A549 (cell line): ENCODE measurements around the gene MYOD1. TPM values are rescaled to one million over a fixed set of nuclear protein-coding genes. Genes with fewer than 3 reads are reported as not detected.

Source experiments
- ATAC-seq, 2 experiments: fragments of 200-7000 bp in 1 of 2; fragments of >200 bp in 1 of 2; cut with Nextera tagmentation in 1 of 2; cut with Tn5 transposase in 1 of 2; 3 replicates each; pipeline versions ENCODE4 v1.8.0 to v1.9.1; 2018 to 2020; ENCODE audit warnings: mild to moderate bottlenecking in 1 of 2, moderate library complexity in 1 of 2
- CTCF ChIA-PET: fragments of 300-600 bp; sonication (Branson Sonifier 250); formaldehyde crosslinking; extraction: SDS; loops from one replicate; lab custom pipeline; 2021; ENCODE audit warnings: antibody characterized with exemption, inconsistent platforms; lab: Yijun Ruan, JAX
- POLR2A ChIA-PET: fragments of 350-600 bp; formaldehyde crosslinking; extraction: SDS; loops from one replicate; lab custom pipeline; 2021; ENCODE audit warnings: antibody characterized with exemption, inconsistent platforms; lab: Yijun Ruan, JAX
- DNase-seq, 2 experiments: peaks; one replicate each; pipeline versions ENCODE4 v3.0.0 to v3.0.0-alpha.2; 2011 to 2016; ENCODE audit warnings: low read depth in 1 of 2, low spot score in 1 of 2
- FAIRE-seq: peaks from 2 replicates; lab custom pipeline; 2011; peaks lifted over from hg19 to GRCh38; lab: Jason Lieb, UNC
- H3K27ac ChIP-seq, 2 experiments: fragments of >200 bp; sonication (Bioruptor Twin); formaldehyde crosslinking; 3 replicates each; pipeline ENCODE4 v1.5.1; 2016 to 2017
- H3K4me1 ChIP-seq: fragments of >200 bp; sonication (Bioruptor Twin); formaldehyde crosslinking; 3 replicates; pipeline ENCODE4 v1.6.1; 2016
- H3K4me2 ChIP-seq: fragments of >200 bp; sonication (Bioruptor Twin); formaldehyde crosslinking; 3 replicates; pipeline ENCODE4 v1.6.1; 2016
- H3K4me3 ChIP-seq: fragments of >200 bp; sonication (Bioruptor Twin); formaldehyde crosslinking; 3 replicates; pipeline ENCODE4 v1.5.1; 2016
- H3K9me3 ChIP-seq: fragments of >200 bp; sonication (Bioruptor Twin); formaldehyde crosslinking; 3 replicates; pipeline ENCODE4 v1.6.1; 2016
- CEBPB ChIP-seq, 2 experiments: fragments of >200 bp in 1 of 2; sonication (Bioruptor Twin) in 1 of 2; formaldehyde crosslinking in 1 of 2; IDR thresholded peaks; 2 replicates each; pipeline ENCODE4 v1.6.1; 2012 to 2016
- CTCF ChIP-seq: fragments of >200 bp; sonication (Bioruptor Twin); formaldehyde crosslinking; IDR thresholded peaks from 3 replicates; pipeline ENCODE4 v1.5.1; 2016
- EHF ChIP-seq: fragments of 250-450 bp; sonication (Bioruptor Pico); IDR thresholded peaks from 2 replicates; pipeline ENCODE4 v1.5.0; 2020; ENCODE audit warnings: mild to moderate bottlenecking
- EHMT2 ChIP-seq: fragments of 200-600 bp; sonication (generic); IDR thresholded peaks from 2 replicates; pipeline ENCODE4 v1.6.1; 2016; ENCODE audit warnings: antibody characterized with exemption, low read depth, mild to moderate bottlenecking, moderate library complexity
- FOSL2 ChIP-seq, 2 experiments: fragments of 450-650 bp in 1 of 2; fragments of >200 bp in 1 of 2; sonication (Bioruptor Twin) in 1 of 2; formaldehyde crosslinking; IDR thresholded peaks; 2 replicates each; pipeline versions ENCODE4 v1.5.0 to v1.6.1; 2016 to 2020; ENCODE audit warnings: mild to moderate bottlenecking in 1 of 2, moderate library complexity in 1 of 2
- HDAC2 ChIP-seq: fragments of 200-600 bp; sonication (generic); IDR thresholded peaks from 2 replicates; pipeline ENCODE4 v1.6.1; 2016
- HEYL ChIP-seq: fragments of 250-450 bp; sonication (Bioruptor Pico); IDR thresholded peaks from 2 replicates; pipeline ENCODE4 v1.8.0; 2021; ENCODE audit warnings: mild to moderate bottlenecking, moderate library complexity
- KDM5A ChIP-seq: fragments of 200-600 bp; sonication (generic); IDR thresholded peaks from 2 replicates; pipeline ENCODE4 v1.6.1; 2016; ENCODE audit warnings: antibody characterized with exemption, mild to moderate bottlenecking
- MAZ ChIP-seq: fragments of 150-350 bp; IDR thresholded peaks from 2 replicates; pipeline ENCODE4 v1.6.1; 2014; ENCODE audit warnings: antibody characterized with exemption, low read depth, low read length, borderline replicate concordance
- NFE2L2 ChIP-seq: fragments of 150-350 bp; conservative IDR thresholded peaks from 2 replicates; pipeline ENCODE4 v1.6.1; 2014; ENCODE audit warnings: low read length
- NPAS2 ChIP-seq: fragments of 250-450 bp; sonication (Bioruptor Pico); IDR thresholded peaks from 2 replicates; pipeline ENCODE4 v1.8.0; 2022; ENCODE audit warnings: mild to moderate bottlenecking, moderate library complexity, borderline replicate concordance
- PBX3 ChIP-seq: IDR thresholded peaks from 2 replicates; pipeline ENCODE4 v1.6.1; 2012
- RAD21 ChIP-seq, 2 experiments: fragments of >200 bp in 1 of 2; sonication (Bioruptor Twin) in 1 of 2; formaldehyde crosslinking in 1 of 2; IDR thresholded peaks in 1 of 2; conservative IDR thresholded peaks in 1 of 2; 2 replicates in 1 of 2; 3 replicates in 1 of 2; pipeline ENCODE4 v1.6.1; 2012 to 2018; ENCODE audit warnings: inconsistent platforms in 1 of 2
- RARB ChIP-seq: fragments of 250-450 bp; sonication (Bioruptor Pico); IDR thresholded peaks from 2 replicates; pipeline ENCODE4 v1.8.0; 2021; ENCODE audit warnings: mild to moderate bottlenecking, moderate library complexity
- REST ChIP-seq: fragments of 200-600 bp; sonication (generic); IDR thresholded peaks from 2 replicates; pipeline ENCODE4 v1.6.1; 2016; ENCODE audit warnings: antibody characterized with exemption, mild to moderate bottlenecking, moderate library complexity
- RNF2 ChIP-seq: fragments of 200-600 bp; sonication (generic); IDR thresholded peaks from 2 replicates; pipeline ENCODE4 v1.6.1; 2016; ENCODE audit warnings: low read depth, mild to moderate bottlenecking, antibody characterized with exemption, moderate library complexity, borderline replicate concordance
- SMC3 ChIP-seq: fragments of >200 bp; sonication (Bioruptor Twin); formaldehyde crosslinking; IDR thresholded peaks from 3 replicates; pipeline ENCODE4 v1.6.1; 2018; ENCODE audit warnings: inconsistent platforms
- SREBF2 ChIP-seq: fragments of 450-650 bp; IDR thresholded peaks from 2 replicates; pipeline ENCODE4 v1.6.1; 2014; ENCODE audit warnings: mild to moderate bottlenecking, moderate library complexity
- TFCP2L1 ChIP-seq: fragments of 250-450 bp; sonication (Bioruptor Pico); IDR thresholded peaks from 2 replicates; pipeline ENCODE4 v1.5.0; 2021; ENCODE audit warnings: mild to moderate bottlenecking
- TP53 ChIP-seq: fragments of 250-450 bp; sonication (Bioruptor Pico); IDR thresholded peaks from 2 replicates; pipeline ENCODE4 v1.5.0; 2021; ENCODE audit warnings: mild to moderate bottlenecking, moderate library complexity
- WGBS: methylation state at CpG from one replicate; pipeline ENCODE4 v1.1.6; 2017; ENCODE audit errors: missing lambda C conversion rate; 5-methylcytosine and 5-hydroxymethylcytosine counted together
- polyA plus RNA-seq, 4 experiments: library from polyadenylated mRNA; depleted of rRNA in 3 of 4; stranded (reverse); fragments of >200 nt; fragmentation: RNase III in 1 of 4; extraction: RNeasy Plus Mini Kit Qiagen cat#74134 plus additional on column Dnase treatment in 1 of 4; gene quantifications; 2 replicates in 3 of 4; 3 replicates in 1 of 4; pipeline ENCODE4 v1.2.3, GENCODE V29; 2011 to 2017
- TF ChIP-seq, protein P1 (sequence below): fragments of 150-350 bp; IDR thresholded peaks from 2 replicates; pipeline ENCODE4 v1.6.1; 2014; ENCODE audit warnings: low read depth, mild to moderate bottlenecking, low read length
- TF ChIP-seq, protein P2 (sequence below): fragments of 250-450 bp; sonication (Bioruptor Pico); IDR thresholded peaks from 2 replicates; pipeline ENCODE4 v1.5.0; 2020; ENCODE audit warnings: low read depth, mild to moderate bottlenecking, moderate library complexity
- TF ChIP-seq, protein P3 (sequence below): fragments of >200 bp; sonication (Bioruptor Twin); formaldehyde crosslinking; IDR thresholded peaks from 2 replicates; pipeline ENCODE4 v1.6.1; 2016
- TF ChIP-seq, protein P4 (sequence below): IDR thresholded peaks from 2 replicates; pipeline ENCODE4 v1.6.1; 2012
- TF ChIP-seq, protein P5 (sequence below): IDR thresholded peaks from 2 replicates; pipeline ENCODE4 v1.6.1; 2012; ENCODE audit warnings: low read depth, borderline replicate concordance

Gene MYOD1
- polyA plus RNA-seq, 2 of the 4 experiments (the other 2 are of a cell fraction), result not detected

GRCh38 chr11:17733261-17733660 is 13.9 kb downstream of the MYOD1 start:
- DNase-seq (no peak), FAIRE-seq (no peak), ATAC-seq (no peak)
- no peak overlapping the region for H3K4me3 ChIP-seq
- CTCF ChIA-PET, result interaction anchor here (0.9 to 7.1 kb wide), 8 partner anchors 10 to 1025 kb away, joined by 3 to 403 read pairs (median 37); partner anchors contain the start of gene MYOD1
- H3K9me3 ChIP-seq, result no peaks in the 10 kb centered on the region
- 39% methylated on average over 4 of the region's 4 CpGs for WGBS
- TF ChIP-seq, protein P1, sequence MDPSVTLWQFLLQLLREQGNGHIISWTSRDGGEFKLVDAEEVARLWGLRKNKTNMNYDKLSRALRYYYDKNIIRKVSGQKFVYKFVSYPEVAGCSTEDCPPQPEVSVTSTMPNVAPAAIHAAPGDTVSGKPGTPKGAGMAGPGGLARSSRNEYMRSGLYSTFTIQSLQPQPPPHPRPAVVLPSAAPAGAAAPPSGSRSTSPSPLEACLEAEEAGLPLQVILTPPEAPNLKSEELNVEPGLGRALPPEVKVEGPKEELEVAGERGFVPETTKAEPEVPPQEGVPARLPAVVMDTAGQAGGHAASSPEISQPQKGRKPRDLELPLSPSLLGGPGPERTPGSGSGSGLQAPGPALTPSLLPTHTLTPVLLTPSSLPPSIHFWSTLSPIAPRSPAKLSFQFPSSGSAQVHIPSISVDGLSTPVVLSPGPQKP, result no peak
- TF ChIP-seq RNF2 (no peak), RAD21 (conservative IDR thresholded peaks at IDR 0.05 in 1 of 2, IDR thresholded peaks at IDR 0.05 in 1 of 2) (no peak), MAZ (no peak), EHMT2 (no peak), TFCP2L1 (CRISPR knock-in tag) (no peak), HEYL (CRISPR knock-in tag) (no peak), NPAS2 (CRISPR knock-in tag) (no peak), TP53 (CRISPR knock-in tag) (no peak), EHF (CRISPR knock-in tag) (no peak), RARB (CRISPR knock-in tag) (no peak), REST (no peak)
- TF ChIP-seq, protein P2, sequence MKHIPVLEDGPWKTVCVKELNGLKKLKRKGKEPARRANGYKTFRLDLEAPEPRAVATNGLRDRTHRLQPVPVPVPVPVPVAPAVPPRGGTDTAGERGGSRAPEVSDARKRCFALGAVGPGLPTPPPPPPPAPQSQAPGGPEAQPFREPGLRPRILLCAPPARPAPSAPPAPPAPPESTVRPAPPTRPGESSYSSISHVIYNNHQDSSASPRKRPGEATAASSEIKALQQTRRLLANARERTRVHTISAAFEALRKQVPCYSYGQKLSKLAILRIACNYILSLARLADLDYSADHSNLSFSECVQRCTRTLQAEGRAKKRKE, result no peak
- TF ChIP-seq, protein P3, sequence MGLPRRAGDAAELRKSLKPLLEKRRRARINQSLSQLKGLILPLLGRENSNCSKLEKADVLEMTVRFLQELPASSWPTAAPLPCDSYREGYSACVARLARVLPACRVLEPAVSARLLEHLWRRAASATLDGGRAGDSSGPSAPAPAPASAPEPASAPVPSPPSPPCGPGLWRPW, result no peak
- TF ChIP-seq, protein P4, sequence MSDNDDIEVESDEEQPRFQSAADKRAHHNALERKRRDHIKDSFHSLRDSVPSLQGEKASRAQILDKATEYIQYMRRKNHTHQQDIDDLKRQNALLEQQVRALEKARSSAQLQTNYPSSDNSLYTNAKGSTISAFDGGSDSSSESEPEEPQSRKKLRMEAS, result no peak
- TF ChIP-seq, protein P5, sequence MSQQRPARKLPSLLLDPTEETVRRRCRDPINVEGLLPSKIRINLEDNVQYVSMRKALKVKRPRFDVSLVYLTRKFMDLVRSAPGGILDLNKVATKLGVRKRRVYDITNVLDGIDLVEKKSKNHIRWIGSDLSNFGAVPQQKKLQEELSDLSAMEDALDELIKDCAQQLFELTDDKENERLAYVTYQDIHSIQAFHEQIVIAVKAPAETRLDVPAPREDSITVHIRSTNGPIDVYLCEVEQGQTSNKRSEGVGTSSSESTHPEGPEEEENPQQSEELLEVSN, result no peak
- POLR2A ChIA-PET, result no interaction called here
- H3K27ac ChIP-seq, result no peak overlapping the region
- no peaks in the 10 kb centered on the region; the same call in 2 of the 3 replicates for H3K4me1 ChIP-seq
- H3K4me2 ChIP-seq, result no peak overlapping the region

DNA sequence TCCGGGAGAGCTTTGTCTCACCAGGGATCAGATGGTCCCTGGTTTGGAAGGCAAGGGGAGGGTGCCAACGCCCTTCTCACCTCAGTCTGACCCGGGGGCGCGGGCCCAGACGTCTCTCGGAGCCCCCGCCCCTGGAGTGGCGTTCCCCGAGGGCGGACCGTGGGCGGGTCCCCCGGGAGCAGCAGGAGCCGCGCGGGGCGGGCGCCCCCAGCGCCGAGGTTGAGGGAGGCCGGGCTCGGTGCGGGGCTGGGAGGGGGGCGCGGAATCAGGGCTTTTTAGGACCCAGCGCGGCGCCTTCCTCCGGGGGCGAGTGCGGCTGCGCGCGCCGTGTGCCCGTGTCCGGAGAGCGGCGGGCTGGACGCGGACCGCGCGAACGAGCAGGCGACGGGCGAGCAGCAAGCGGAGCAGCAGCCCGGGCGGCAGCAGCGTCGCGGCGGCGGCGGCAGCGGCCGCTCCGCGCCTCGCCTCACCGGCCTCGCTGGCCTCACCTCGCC is 15.1 kb downstream of the MYOD1 start, which contains the start of gene KCNC1:
Gene KCNC1 (plus strand): TSS at position 364 of the 494 bp plus-strand sequence. CDS start 1,222 bp downstream, outside the sequence.
- FAIRE-seq, result no peak
- CTCF ChIA-PET, result interaction anchor here (0.7 to 7.1 kb wide), 6 partner anchors 9 to 243 kb away, joined by 3 to 403 read pairs (median 74); partner anchors contain the start of gene MYOD1
- Histone ChIP-seq H3K4me3 (peak within 1 kb of the TSS; percentile 50), H3K9me3 (no peaks in the 10 kb centered on the region), H3K4me1 (no peaks in the 10 kb centered on the region; the same call in 2 of the 3 replicates), H3K27ac (no peak within 1 kb of the TSS), H3K4me2 (peak within 1 kb of the TSS; percentile 97)
- no peak for TF ChIP-seq SREBF2
- TF ChIP-seq HDAC2, result no peak
- TF ChIP-seq FOSL2 (IDR thresholded peaks at IDR 0.05), result no peak
- TF ChIP-seq FOSL2 (CRISPR knock-in tag; IDR thresholded peaks at IDR 0.05), result no peak
- TF ChIP-seq CEBPB (IDR thresholded peaks at IDR 0.05), result no peak
- TF ChIP-seq SMC3, result no peak
- no peak for TF ChIP-seq CTCF
- no peak for TF ChIP-seq KDM5A
- no peak for TF ChIP-seq NFE2L2
- no peak for TF ChIP-seq PBX3
- 6% methylated on average over 5 of the region's 66 CpGs for WGBS
- POLR2A ChIA-PET, result no interaction called here
- ATAC-seq, result peak; percentile 36 to 59
- DNase-seq, result peak; percentile 47 to 52
